Stomach (tissue), 9 donors: Measurements from ENCODE around the gene KLHL29. TPM values are rescaled to one million over a fixed set of nuclear protein-coding genes. Genes with fewer than 3 reads are reported as not detected.

Source experiments
- DNase-seq, 2 donors: peaks; one replicate each; pipeline versions ENCODE4 v3.0.0 to v3.0.0-alpha.2; 2013 to 2019
- H3K27ac ChIP-seq, 5 donors: fragments of 200-600 bp in 4 of 5; sonication (generic) in 4 of 5; one replicate each; pipeline ENCODE4 v1.5.1; 2013 to 2019; ENCODE audit warnings: mild to moderate bottlenecking in 1 of 5, moderate library complexity in 1 of 5
- H3K27me3 ChIP-seq, 3 donors: fragments of 200-600 bp; sonication (generic); one replicate each; pipeline ENCODE4 v1.5.1; 2017 to 2019; ENCODE audit warnings: mixed run types in 1 of 3
- H3K36me3 ChIP-seq, 4 donors: fragments of 200-600 bp; sonication (generic); 1 replicate in 3 of 4; 2 replicates in 1 of 4; pipeline ENCODE4 v1.5.1; 2016 to 2019
- H3K4me1 ChIP-seq, 4 donors: fragments of 200-600 bp; sonication (generic); one replicate each; pipeline ENCODE4 v1.5.1; 2016 to 2019
- H3K4me3 ChIP-seq, 4 donors: fragments of 200-600 bp; sonication (generic) in 3 of 4; one replicate each; pipeline ENCODE4 v1.5.1; 2016 to 2019; ENCODE audit warnings: mild to moderate bottlenecking in 1 of 4
- H3K9me3 ChIP-seq, 4 donors: fragments of 200-600 bp; sonication (generic); one replicate each; pipeline ENCODE4 v1.5.1; 2016 to 2019
- CTCF ChIP-seq, 7 experiments: fragments of 450-650 bp in 4 of 7; fragments of 200-600 bp in 3 of 7; sonication (generic) in 3 of 7; IDR thresholded peaks; one replicate each; pipeline ENCODE4 v1.5.1; 2016 to 2019; ENCODE audit warnings: antibody characterized with exemption in 7 of 7, control low read depth in 2 of 7, mild to moderate bottlenecking in 1 of 7
- EP300 ChIP-seq: sonication (generic); formaldehyde crosslinking; IDR thresholded peaks from one replicate; pipeline ENCODE4 v1.6.1; 2017; ENCODE audit warnings: antibody characterized with exemption
- POLR2A ChIP-seq, 4 donors: fragments of 450-650 bp; IDR thresholded peaks; one replicate each; pipeline ENCODE4 v1.6.1; 2016; ENCODE audit warnings: antibody characterized with exemption in 4 of 4, control low read depth in 2 of 4, mild to moderate bottlenecking in 1 of 4, moderate library complexity in 1 of 4
- POLR2AphosphoS5 ChIP-seq, 3 donors: sonication (generic); formaldehyde crosslinking; IDR thresholded peaks; one replicate each; pipeline ENCODE4 v1.6.1; 2016; ENCODE audit warnings: antibody characterized with exemption in 3 of 3
- WGBS, 5 donors: extraction: QIAGEN DNeasy Blood & Tissue Kit in 3 of 5; methylation state at CpG; one replicate each; pipeline versions ENCODE4 v1.1.5 to v1.1.7; 2013 to 2018; 5-methylcytosine and 5-hydroxymethylcytosine counted together
- intact Hi-C: fragments of 100-400 bp; cut with DNase I; formaldehyde crosslinking; loops from one replicate; pipeline ENCODE4 v1.15.1; 2023; ENCODE audit warnings: low total_unique reads
- polyA plus RNA-seq, 3 donors: library from polyadenylated mRNA; stranded (reverse); fragments of 200-250 nt; gene quantifications; one replicate each; pipeline ENCODE4 v1.2.3, GENCODE V29; 2013
- total RNA-seq, 5 donors: library from RNA; depleted of rRNA; stranded (reverse); fragments of >200 nt; gene quantifications; one replicate each; pipeline versions ENCODE4 v1.1.0 to v1.2.3, GENCODE V29; 2014 to 2016
- donor health status: healthy with polysubstance abuse.
- donor health status: Bipolar disorder and iron deficiency.
- donor health status: healthy.

The KLHL29 gene
- total and polyA plus RNA-seq, 8 donors = under 0.01 to 6.6 (median 1.3) TPM

DNA sequence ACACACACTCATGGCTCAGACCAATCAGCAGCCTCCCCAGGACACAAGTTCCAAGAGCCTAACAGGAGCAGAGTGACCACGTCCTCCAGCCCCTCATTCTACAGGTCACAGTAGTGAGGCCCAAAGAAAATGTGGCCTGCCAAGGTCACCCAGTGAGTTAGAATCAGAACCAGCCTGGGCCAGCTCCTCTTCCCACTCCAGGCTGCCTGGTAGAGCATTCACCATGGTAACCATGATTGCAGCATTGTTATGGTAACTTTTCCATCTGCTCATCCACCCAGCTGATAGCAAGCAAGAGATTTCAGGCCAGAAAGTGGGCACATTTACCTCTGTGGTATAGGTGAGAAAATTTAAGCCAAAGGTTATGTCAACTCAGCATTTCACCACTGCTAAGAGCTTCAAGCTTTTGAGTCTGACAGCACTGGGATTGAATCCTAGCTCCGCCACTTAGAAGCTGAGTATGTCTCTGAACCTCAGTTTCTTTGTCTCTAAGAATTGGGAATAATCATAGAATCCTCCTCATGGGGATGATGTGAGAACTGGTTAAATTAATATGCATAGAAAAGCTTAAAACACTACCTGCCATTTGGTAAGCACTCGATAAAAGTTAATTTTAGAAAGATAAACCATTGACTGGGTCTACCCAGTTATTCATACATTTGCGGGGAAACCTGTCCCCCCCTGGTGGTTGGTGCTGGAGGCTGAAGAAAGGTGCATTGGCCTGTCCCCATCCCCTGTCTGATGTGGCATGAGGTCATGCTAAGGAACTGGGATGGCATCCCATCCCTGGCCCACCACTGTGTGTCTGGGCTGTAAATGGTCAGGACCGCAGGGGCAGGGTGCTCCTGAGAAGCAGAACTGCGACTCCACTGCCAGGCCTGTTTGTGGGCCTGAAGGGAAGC is 181.5 kb downstream of the KLHL29 start:
- H3K4me1 ChIP-seq = peaks cover 13 to 74% (median 37%) of the 10 kb centered on the region in 4 donors

GRCh38 chr2:23567161-23567756 is 182.3 kb downstream of the KLHL29 start:
- Histone ChIP-seq H3K4me3 (no peak overlapping the region), H3K9me3 (no peaks in the 10 kb centered on the region), H3K27me3 (no peaks in the 10 kb centered on the region), H3K36me3 (no peaks in the 10 kb centered on the region), H3K4me1 (peaks cover 13 to 81% (median 37%) of the 10 kb centered on the region in 4 donors), H3K27ac (peak overlapping the region in 2 of 5 donors; percentile 70 to 88)
- no peak for TF ChIP-seq EP300
- no peak for TF ChIP-seq CTCF (IDR thresholded peaks at IDR 0.05)
- TF ChIP-seq POLR2AphosphoS5 (IDR thresholded peaks at IDR 0.05) = no peak
- TF ChIP-seq POLR2A (IDR thresholded peaks at IDR 0.05) = no peak
- DNase-seq = no peak
- WGBS, 5 donors = 84 to 90% (median 87%) methylated on average over 13 to 15 of the region's 15 CpGs
- intact Hi-C loops = no loop called here

More for the DNA sequence above, 181.5 kb downstream of the KLHL29 start:
- Histone ChIP-seq H3K27ac (peak overlapping the region in 4 of 5 donors; percentile 34 to 88 (median 70)), H3K36me3 (no peaks in the 10 kb centered on the region), H3K27me3 (no peaks in the 10 kb centered on the region), H3K4me3 (no peak overlapping the region), H3K9me3 (no peaks in the 10 kb centered on the region)
- intact Hi-C loops = no loop called here
- 77 to 89% (median 87%) methylated on average over 6 of the region's 6 CpGs for WGBS, 5 donors
- peak in 2 of 7 experiments; percentile 9 to 23 for TF ChIP-seq CTCF (IDR thresholded peaks at IDR 0.05)
- TF ChIP-seq POLR2A (IDR thresholded peaks at IDR 0.05) = no peak
- TF ChIP-seq EP300 = no peak
- no peak for TF ChIP-seq POLR2AphosphoS5 (IDR thresholded peaks at IDR 0.05)
- no peak for DNase-seq

- intact Hi-C loops = no loop called here
- Histone ChIP-seq H3K27ac (peak overlapping the region in 1 of 5 donors; percentile 88), H3K4me3 (no peak overlapping the region), H3K27me3 (no peaks in the 10 kb centered on the region), H3K4me1 (peaks cover 9 to 75% (median 31%) of the 10 kb centered on the region in 4 donors), H3K9me3 (no peaks in the 10 kb centered on the region), H3K36me3 (no peaks in the 10 kb centered on the region)
- DNase-seq = no peak
- TF ChIP-seq EP300 (no peak), POLR2A (IDR thresholded peaks at IDR 0.05) (no peak), CTCF (IDR thresholded peaks at IDR 0.05) (no peak), POLR2AphosphoS5 (IDR thresholded peaks at IDR 0.05) (no peak)
- WGBS, 5 donors = 72 to 83% (median 74%) methylated on average over 2 of the region's 2 CpGs
These were observed 183.2 kb downstream of the KLHL29 start for GRCh38 chr2:23568211-23568610.

- Histone ChIP-seq H3K36me3 (no peaks in the 10 kb centered on the region), H3K9me3 (no peaks in the 10 kb centered on the region), H3K4me3 (no peak overlapping the region), H3K27me3 (no peaks in the 10 kb centered on the region), H3K4me1 (peaks cover 4 to 70% (median 26%) of the 10 kb centered on the region in 4 donors), H3K27ac (peak overlapping the region in 4 of 5 donors; percentile 14 to 88 (median 44))
- no peak for TF ChIP-seq CTCF (IDR thresholded peaks at IDR 0.05)
- TF ChIP-seq EP300 = no peak
- DNase-seq = no peak
- intact Hi-C loops = no loop called here
- 61 to 82% (median 75%) methylated on average over 3 of the region's 3 CpGs for WGBS, 5 donors
These were observed 183.7 kb downstream of the KLHL29 start for GRCh38 chr2:23568626-23569190.
